ENCODE measurements around the gene ITLN2.
"Not testable (repeated sequence)": the region's sequence is repeated elsewhere in the genome, so short reads cannot be mapped to it uniquely, and the experiment has no call there.

DNA sequence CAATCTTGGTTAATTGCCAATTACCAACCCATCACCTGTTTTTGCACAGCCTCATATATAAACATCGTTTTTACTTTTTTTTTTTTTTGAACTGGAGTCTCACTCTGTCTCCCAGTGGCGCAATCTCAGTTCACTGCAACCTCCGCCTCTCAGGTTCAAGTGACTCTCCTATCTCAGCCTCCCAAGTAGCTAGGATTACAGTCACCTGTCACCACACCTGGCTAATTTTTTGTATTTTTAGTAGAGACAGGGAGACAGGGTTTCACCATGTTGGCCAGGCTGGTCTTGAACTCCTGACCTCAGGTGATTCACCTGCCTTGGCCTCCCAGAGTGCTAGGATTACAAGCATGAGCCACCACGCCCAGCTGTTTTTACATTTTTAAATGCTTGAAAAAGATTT is 37.4 kb upstream of the ITLN2 start:
- TF ChIP-seq JUNB, CTCF (IDR thresholded peaks at IDR 0.05): not testable (repeated sequence)
